Right lobe of liver (tissue), 6 donors: ENCODE data around the gene COPG2. TPM values are rescaled to one million over a fixed set of nuclear protein-coding genes. Genes with fewer than 3 reads are reported as not detected.

Source experiments
- ATAC-seq, 4 donors: fragments of 200-7000 bp; cut with Tn5 transposase; one replicate each; pipeline ENCODE4 v1.9.1; 2020; ENCODE audit warnings: mild to moderate bottlenecking in 4 of 4, moderate library complexity in 4 of 4
- DNase-seq, 3 donors: peaks; one replicate each; pipeline ENCODE4 v3.0.0-alpha.2; 2020
- H3K27ac ChIP-seq, 3 donors: fragments of 200-600 bp; one replicate each; pipeline ENCODE4 v1.8.0; 2022
- H3K27me3 ChIP-seq, 2 donors: fragments of 200-600 bp; one replicate each; pipeline ENCODE4 v1.8.0; 2022
- H3K36me3 ChIP-seq, 4 donors: fragments of 200-600 bp; sonication (generic) in 1 of 4; one replicate each; pipeline versions ENCODE4 v1.5.1 to v1.8.0; 2017 to 2022; ENCODE audit warnings: control low read depth in 1 of 4
- H3K4me1 ChIP-seq, 4 donors: fragments of 200-600 bp; sonication (generic) in 1 of 4; one replicate each; pipeline versions ENCODE4 v1.5.1 to v1.8.0; 2017 to 2022; ENCODE audit warnings: control low read depth in 1 of 4
- H3K4me3 ChIP-seq, 3 donors: fragments of 200-600 bp; one replicate each; pipeline ENCODE4 v1.8.0; 2022
- H3K9me3 ChIP-seq, 4 donors: fragments of 200-600 bp; sonication (generic) in 1 of 4; one replicate each; pipeline versions ENCODE4 v1.5.1 to v1.8.0; 2017 to 2022; ENCODE audit warnings: control low read depth in 1 of 4
- CTCF ChIP-seq, 4 donors: fragments of 200-600 bp in 3 of 4; fragments of 450-650 bp in 1 of 4; IDR thresholded peaks; one replicate each; pipeline versions ENCODE4 v1.5.1 to v1.8.0; 2016 to 2022; ENCODE audit warnings: antibody characterized with exemption in 4 of 4, mild to moderate bottlenecking in 2 of 4
- POLR2A ChIP-seq: fragments of 450-650 bp; IDR thresholded peaks from one replicate; pipeline ENCODE4 v1.6.1; 2017; ENCODE audit warnings: antibody characterized with exemption, mild to moderate bottlenecking
- WGBS: methylation state at CpG from one replicate; pipeline ENCODE4 v1.1.6; 2018; ENCODE audit warnings: low coverage, low lambda C conversion rate; ENCODE audit not compliant: insufficient coverage; ENCODE audit errors: missing lambda C conversion rate; 5-methylcytosine and 5-hydroxymethylcytosine counted together
- intact Hi-C, 2 donors: fragments of 100-400 bp; cut with DNase I; formaldehyde crosslinking; loops; one replicate each; pipeline versions ENCODE4 v1.11.2 to v1.14.1; 2022
- total RNA-seq, 6 experiments: library from RNA; depleted of rRNA in 2 of 6; stranded (reverse); fragments of >200 nt in 2 of 6; fragmentation: NEBNext Ultra II Directional in 3 of 6; extraction: Animal tissue kit (Norgen Biotek cat#: 25700) in 3 of 6; gene quantifications; one replicate each; pipeline versions ENCODE4 v1.1.0 to v1.2.4, GENCODE V29; 2016 to 2023
- donor health status: DM: no; HTN: yes; CAD: no.
- donor health status: DM: no; HTN: no; CAD: no.
- donor health status: DM: no; HTN: no; CAD: no.
- donor health status: DM: no; HTN: yes; CAD: no.
- donor health status: DM: no; HTN: yes; CAD: no.

The COPG2 gene
- total RNA-seq, 6 experiments from 2014 or later: 6.5 to 8.9 (median 8.4) TPM

GRCh38 chr7:130485734-130486113 lies 182.8 kb downstream of the COPG2 start:
- no peak for TF ChIP-seq POLR2A
- no peak for TF ChIP-seq CTCF (IDR thresholded peaks at IDR 0.05)
- Histone ChIP-seq H3K27ac (peak overlapping the region in 1 of 3 donors; percentile 50), H3K27me3 (no peaks in the 10 kb centered on the region), H3K4me3 (peak overlapping the region; percentile 53 to 81 (median 67)), H3K4me1 (no peaks in the 10 kb centered on the region), H3K36me3 (no peaks in the 10 kb centered on the region), H3K9me3 (no peaks in the 10 kb centered on the region)
- DNase-seq (no peak), ATAC-seq (peak in 1 of 4 donors; percentile 9)
- 47% methylated on average over 11 of the region's 11 CpGs for WGBS
- intact Hi-C loops: no loop called here

- ATAC-seq: no peak
- intact Hi-C loops: no loop called here
- Histone ChIP-seq H3K4me3 (no peak overlapping the region), H3K9me3 (no peaks in the 10 kb centered on the region), H3K27ac (no peak overlapping the region), H3K27me3 (no peaks in the 10 kb centered on the region), H3K4me1 (no peaks in the 10 kb centered on the region), H3K36me3 (no peaks in the 10 kb centered on the region)
- WGBS: 75% methylated on average over 1 of the region's 3 CpGs
- TF ChIP-seq CTCF (IDR thresholded peaks at IDR 0.05) (no peak), POLR2A (no peak)
- DNase-seq: no peak
Observed at GRCh38 chr7:130483031-130483430, 185.5 kb downstream of the COPG2 start.

- Histone ChIP-seq H3K4me3 (no peak overlapping the region), H3K27me3 (no peaks in the 10 kb centered on the region), H3K9me3 (no peaks in the 10 kb centered on the region), H3K27ac (no peak overlapping the region), H3K36me3 (no peaks in the 10 kb centered on the region), H3K4me1 (no peaks in the 10 kb centered on the region)
- DNase-seq (no peak), ATAC-seq (no peak)
- 70% methylated on average over 1 of the region's 1 CpG for WGBS
- intact Hi-C loops: no loop called here
- TF ChIP-seq POLR2A: no peak
- TF ChIP-seq CTCF (IDR thresholded peaks at IDR 0.05): no peak
Observed at GRCh38 chr7:130481898-130482297, 186.7 kb downstream of the COPG2 start.

DNA sequence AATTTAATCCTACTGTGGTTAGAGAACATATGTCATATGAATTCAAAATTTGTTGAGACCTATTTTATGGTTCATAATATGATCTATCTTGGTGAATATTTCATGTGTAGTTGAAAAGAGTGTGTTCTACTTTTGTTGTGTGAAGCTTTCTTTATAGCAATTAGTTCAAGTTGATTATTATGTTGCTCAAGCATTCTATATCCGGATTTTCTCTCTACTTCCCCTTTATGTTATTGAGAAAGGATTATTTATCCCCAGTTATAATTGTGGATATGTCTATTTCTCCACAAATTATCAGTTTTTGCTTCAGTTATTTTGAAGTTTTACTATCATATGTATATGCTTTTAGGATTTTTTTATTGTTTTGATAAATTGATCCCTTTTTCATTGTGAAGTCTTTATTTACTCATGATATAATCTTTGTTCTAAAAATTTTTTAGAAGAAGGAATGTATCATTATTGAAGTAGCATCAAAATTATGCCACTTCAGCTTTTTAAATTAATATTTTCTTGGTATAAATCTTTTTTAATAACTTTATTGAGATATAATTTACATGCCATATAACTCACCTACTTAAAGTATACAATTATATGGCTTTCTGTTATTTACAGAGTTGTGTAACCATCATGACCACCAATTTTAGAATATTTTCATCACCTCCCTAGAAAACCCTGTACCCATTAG lies 188.7 kb downstream of the COPG2 start:
- WGBS: 19% methylated on average over 1 of the region's 1 CpG
- TF ChIP-seq POLR2A (no peak), CTCF (IDR thresholded peaks at IDR 0.05) (no peak)
- Histone ChIP-seq H3K9me3 (no peaks in the 10 kb centered on the region), H3K27me3 (no peaks in the 10 kb centered on the region), H3K27ac (no peak overlapping the region), H3K4me1 (no peaks in the 10 kb centered on the region), H3K4me3 (no peak overlapping the region), H3K36me3 (no peaks in the 10 kb centered on the region)
- intact Hi-C loops: no loop called here
- ATAC-seq (no peak), DNase-seq (no peak)

DNA sequence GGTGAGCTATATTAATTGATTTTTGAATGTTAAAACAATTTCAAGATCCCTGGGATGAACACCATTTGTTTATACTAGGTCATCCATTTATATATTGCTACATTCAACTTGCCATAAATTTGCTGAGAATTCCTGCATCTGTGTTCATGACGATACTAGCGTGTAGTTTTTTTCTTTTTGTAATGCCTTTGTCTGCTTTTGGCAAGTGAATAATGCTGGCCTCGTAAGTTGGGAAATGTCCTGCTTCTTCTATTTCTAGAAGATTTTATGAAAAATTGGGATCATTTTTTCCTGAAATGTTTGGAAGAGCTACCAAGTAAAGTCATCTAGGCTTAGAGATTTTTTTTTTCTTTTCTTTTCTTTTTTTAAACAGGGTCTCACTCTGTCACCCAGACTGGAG lies 189.6 kb downstream of the COPG2 start:
- H3K4me3 ChIP-seq: no peak overlapping the region
- H3K4me1 ChIP-seq: no peaks in the 10 kb centered on the region
- H3K27ac ChIP-seq: no peak overlapping the region
- no peaks in the 10 kb centered on the region for H3K36me3 ChIP-seq
- DNase-seq: no peak
- no peak for TF ChIP-seq CTCF (IDR thresholded peaks at IDR 0.05)
- no peak for TF ChIP-seq POLR2A
- WGBS: 81% methylated on average over 3 of the region's 3 CpGs
- H3K27me3 ChIP-seq: no peaks in the 10 kb centered on the region
- intact Hi-C loops: no loop called here
- no peak for ATAC-seq
- H3K9me3 ChIP-seq: no peaks in the 10 kb centered on the region
